RWPE1 (cell line): ENCODE results near the gene RIMBP2.

Source experiments
- CTCF ChIA-PET: fragments of 350-600 bp; sonication (Branson Sonifier 250); formaldehyde crosslinking; extraction: SDS; loops from one replicate; lab custom pipeline; 2021; lab: Yijun Ruan, JAX
- POLR2A ChIA-PET: fragments of 400-600 bp; formaldehyde crosslinking; extraction: SDS; loops from one replicate; lab custom pipeline; 2020; ENCODE audit warnings: antibody characterized with exemption; ENCODE audit not compliant: low non-redundant PET; lab: Yijun Ruan, JAX
- DNase-seq: peaks from one replicate; pipeline ENCODE4 v3.0.0; 2012; ENCODE audit warnings: low spot score
- H3K27ac ChIP-seq: fragments of 450-650 bp; 2 replicates; pipeline ENCODE4 v1.5.1; 2017
- TF ChIP-seq, protein P1 (sequence below): fragments of 450-650 bp; conservative IDR thresholded peaks from 2 replicates; pipeline ENCODE4 v1.5.1; 2017; ENCODE audit warnings: low read depth, mild to moderate bottlenecking

The RIMBP2 gene

DNA sequence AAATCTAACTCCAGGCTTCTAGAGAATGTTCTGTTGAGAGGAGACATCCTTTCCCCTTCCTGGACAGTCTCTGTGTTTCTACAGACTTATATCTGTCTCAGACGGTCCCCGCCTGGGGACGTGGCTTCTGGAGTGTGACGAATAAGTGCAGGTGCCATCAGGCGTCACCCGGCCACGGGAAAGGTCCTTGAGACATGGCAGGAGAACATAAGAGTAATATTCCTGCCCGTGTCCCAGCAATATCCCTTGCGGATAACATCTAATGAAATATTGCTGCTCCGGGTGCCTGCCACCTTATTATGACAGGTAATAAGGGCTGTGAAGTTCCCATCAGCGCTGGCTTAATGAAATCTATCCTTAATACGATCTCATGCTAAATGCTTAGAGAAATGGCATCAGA is 238.8 kb downstream of the RIMBP2 start:
- CTCF ChIA-PET: no interaction called here
- TF ChIP-seq, protein P1, sequence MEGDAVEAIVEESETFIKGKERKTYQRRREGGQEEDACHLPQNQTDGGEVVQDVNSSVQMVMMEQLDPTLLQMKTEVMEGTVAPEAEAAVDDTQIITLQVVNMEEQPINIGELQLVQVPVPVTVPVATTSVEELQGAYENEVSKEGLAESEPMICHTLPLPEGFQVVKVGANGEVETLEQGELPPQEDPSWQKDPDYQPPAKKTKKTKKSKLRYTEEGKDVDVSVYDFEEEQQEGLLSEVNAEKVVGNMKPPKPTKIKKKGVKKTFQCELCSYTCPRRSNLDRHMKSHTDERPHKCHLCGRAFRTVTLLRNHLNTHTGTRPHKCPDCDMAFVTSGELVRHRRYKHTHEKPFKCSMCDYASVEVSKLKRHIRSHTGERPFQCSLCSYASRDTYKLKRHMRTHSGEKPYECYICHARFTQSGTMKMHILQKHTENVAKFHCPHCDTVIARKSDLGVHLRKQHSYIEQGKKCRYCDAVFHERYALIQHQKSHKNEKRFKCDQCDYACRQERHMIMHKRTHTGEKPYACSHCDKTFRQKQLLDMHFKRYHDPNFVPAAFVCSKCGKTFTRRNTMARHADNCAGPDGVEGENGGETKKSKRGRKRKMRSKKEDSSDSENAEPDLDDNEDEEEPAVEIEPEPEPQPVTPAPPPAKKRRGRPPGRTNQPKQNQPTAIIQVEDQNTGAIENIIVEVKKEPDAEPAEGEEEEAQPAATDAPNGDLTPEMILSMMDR: no peak
- no peak for DNase-seq
- POLR2A ChIA-PET: no interaction called here
- no peak overlapping the region for H3K27ac ChIP-seq

GRCh38 chr12:130476451-130477135 is 239.5 kb downstream of the RIMBP2 start:
- TF ChIP-seq, protein P1: no peak
- ChIA-PET POLR2A (no interaction called here), CTCF (no interaction called here)
- no peak for DNase-seq
- no peak overlapping the region for H3K27ac ChIP-seq

GRCh38 chr12:130474599-130475269 is 241.4 kb downstream of the RIMBP2 start:
- CTCF ChIA-PET: no interaction called here
- POLR2A ChIA-PET: no interaction called here
- H3K27ac ChIP-seq: no peak overlapping the region
- DNase-seq: no peak
- TF ChIP-seq, protein P1: no peak

- CTCF ChIA-PET: no interaction called here
- no peak for DNase-seq
- TF ChIP-seq, protein P1: no peak
- POLR2A ChIA-PET: no interaction called here
- no peak overlapping the region for H3K27ac ChIP-seq
Measured at GRCh38 chr12:130473266-130473665, 242.8 kb downstream of the RIMBP2 start.

DNA sequence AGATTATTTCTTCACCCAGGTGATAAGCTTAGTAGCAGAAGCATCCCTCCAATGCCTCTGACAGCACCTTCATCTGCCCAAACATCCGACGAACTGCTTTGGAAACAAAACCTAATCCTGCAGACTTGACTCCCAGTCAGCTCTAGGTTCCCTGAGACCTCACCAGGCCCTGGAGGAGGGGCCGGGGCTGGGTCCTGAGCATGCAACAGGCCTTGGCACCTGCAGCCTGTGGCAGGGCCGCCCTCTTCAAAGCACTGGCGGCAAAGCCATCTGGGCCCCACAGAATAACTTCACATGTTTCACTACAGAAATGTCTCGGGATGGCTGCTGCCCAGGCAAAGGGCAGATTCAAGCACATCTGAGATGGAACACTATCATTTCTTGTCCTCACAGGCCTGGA is 245.1 kb downstream of the RIMBP2 start:
- H3K27ac ChIP-seq: no peak overlapping the region
- ChIA-PET POLR2A (no interaction called here), CTCF (no interaction called here)
- TF ChIP-seq, protein P1: no peak
- no peak for DNase-seq

DNA sequence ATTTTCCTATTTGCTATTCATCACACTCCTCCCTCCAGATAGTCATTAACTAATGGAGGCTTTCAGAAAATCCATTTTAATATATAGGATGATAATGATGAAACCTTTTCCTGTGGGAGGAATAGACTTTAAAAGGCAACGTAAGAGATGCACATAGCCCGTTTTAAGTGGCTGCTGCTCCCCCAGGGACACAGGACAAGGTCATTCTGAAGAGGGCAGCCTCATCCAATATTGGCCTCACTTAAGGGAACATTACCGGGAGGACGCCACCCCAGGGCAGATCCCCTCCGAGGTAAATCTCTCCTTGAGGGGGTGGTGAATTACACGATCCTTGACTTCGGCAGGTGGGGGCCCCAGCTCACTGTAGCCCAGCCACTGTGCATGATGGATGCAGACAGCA is 246.5 kb downstream of the RIMBP2 start:
- CTCF ChIA-PET: no interaction called here
- TF ChIP-seq, protein P1: no peak

More for the DNA sequence above, 246.5 kb downstream of the RIMBP2 start:
- POLR2A ChIA-PET: no interaction called here
- H3K27ac ChIP-seq: no peak overlapping the region
- no peak for DNase-seq
